Measurements from ENCODE around the gene MCM6.

DNA sequence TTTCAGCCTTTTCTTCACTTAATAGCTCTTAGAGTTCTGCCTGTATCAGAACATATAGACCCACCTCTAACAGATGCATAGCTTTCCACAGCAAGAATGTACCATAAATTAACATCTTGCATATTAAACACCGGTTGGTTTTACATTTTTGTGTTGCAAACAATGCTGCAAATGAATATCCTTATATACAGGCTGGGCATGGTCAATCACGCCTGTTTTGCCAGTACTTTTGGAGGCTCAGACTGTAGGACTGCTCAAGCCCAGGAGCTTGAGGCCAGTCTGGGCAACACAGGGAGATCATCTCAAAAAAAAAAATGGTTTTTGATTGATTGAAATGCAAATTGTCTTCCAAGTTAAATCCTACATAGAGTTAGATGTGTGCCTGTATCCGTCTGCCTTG lies 37.7 kb downstream of the MCM6 start:
- no peak for TF ChIP-seq CTCF (IDR thresholded peaks at IDR 0.05)
- TF ChIP-seq POLR2A (IDR thresholded peaks at IDR 0.05) = no peak
